HG03175 (cell line): Measurements from ENCODE around the gene PALS1.
"Not testable (repeated sequence)": the region's sequence is repeated elsewhere in the genome, so short reads cannot be mapped to it uniquely, and the experiment has no call there.

Source experiments
- ATAC-seq: cut with Tn5 transposase; IDR thresholded peaks from one replicate; pipeline ENCODE4 v1.9.1; 2021; ENCODE audit warnings: mild to moderate bottlenecking, moderate library complexity; ENCODE audit not compliant: unreplicated experiment

The PALS1 gene

GRCh38 chr14:67257906-67258305, 16.7 kb downstream of the PALS1 start:
- no peak for ATAC-seq

- ATAC-seq: no peak
These were observed 19.7 kb downstream of the PALS1 start for GRCh38 chr14:67260965-67261364.

GRCh38 chr14:67263499-67264149, 22.4 kb downstream of the PALS1 start:
- no peak for ATAC-seq

GRCh38 chr14:67265131-67265530, 23.9 kb downstream of the PALS1 start:
- no peak for ATAC-seq

- ATAC-seq: no peak
These were observed 26.5 kb downstream of the PALS1 start for GRCh38 chr14:67267576-67268328.

GRCh38 chr14:67268426-67269150, 27.4 kb downstream of the PALS1 start:
- no peak for ATAC-seq

GRCh38 chr14:67269298-67270060, 28.2 kb downstream of the PALS1 start:
- ATAC-seq: no peak

- ATAC-seq: no peak
These were observed 29.0 kb downstream of the PALS1 start for GRCh38 chr14:67270145-67270753.

GRCh38 chr14:67270933-67271332, 29.7 kb downstream of the PALS1 start:
- ATAC-seq: no peak

- not testable (repeated sequence) for ATAC-seq
These were observed 32.0 kb downstream of the PALS1 start for GRCh38 chr14:67273281-67273680.

- no peak for ATAC-seq
These were observed 34.9 kb downstream of the PALS1 start for GRCh38 chr14:67276131-67276530.

- ATAC-seq: no peak
These were observed 39.3 kb downstream of the PALS1 start for GRCh38 chr14:67280506-67280905.

GRCh38 chr14:67285876-67286452, 44.7 kb downstream of the PALS1 start:
- no peak for ATAC-seq
